GM21576 (cell line): ENCODE data around the gene ONECUT2.
A peak's percentile ranks its signal among the peaks of the same experiment; 100 is the strongest.
"Not testable (repeated sequence)": the region's sequence is repeated elsewhere in the genome, so short reads cannot be mapped to it uniquely, and the experiment has no call there.

Experiments
- ATAC-seq: cut with Tn5 transposase; IDR thresholded peaks from one replicate; pipeline ENCODE4 v1.9.1; 2021; ENCODE audit warnings: mild to moderate bottlenecking, moderate library complexity; ENCODE audit not compliant: unreplicated experiment

The ONECUT2 gene

DNA sequence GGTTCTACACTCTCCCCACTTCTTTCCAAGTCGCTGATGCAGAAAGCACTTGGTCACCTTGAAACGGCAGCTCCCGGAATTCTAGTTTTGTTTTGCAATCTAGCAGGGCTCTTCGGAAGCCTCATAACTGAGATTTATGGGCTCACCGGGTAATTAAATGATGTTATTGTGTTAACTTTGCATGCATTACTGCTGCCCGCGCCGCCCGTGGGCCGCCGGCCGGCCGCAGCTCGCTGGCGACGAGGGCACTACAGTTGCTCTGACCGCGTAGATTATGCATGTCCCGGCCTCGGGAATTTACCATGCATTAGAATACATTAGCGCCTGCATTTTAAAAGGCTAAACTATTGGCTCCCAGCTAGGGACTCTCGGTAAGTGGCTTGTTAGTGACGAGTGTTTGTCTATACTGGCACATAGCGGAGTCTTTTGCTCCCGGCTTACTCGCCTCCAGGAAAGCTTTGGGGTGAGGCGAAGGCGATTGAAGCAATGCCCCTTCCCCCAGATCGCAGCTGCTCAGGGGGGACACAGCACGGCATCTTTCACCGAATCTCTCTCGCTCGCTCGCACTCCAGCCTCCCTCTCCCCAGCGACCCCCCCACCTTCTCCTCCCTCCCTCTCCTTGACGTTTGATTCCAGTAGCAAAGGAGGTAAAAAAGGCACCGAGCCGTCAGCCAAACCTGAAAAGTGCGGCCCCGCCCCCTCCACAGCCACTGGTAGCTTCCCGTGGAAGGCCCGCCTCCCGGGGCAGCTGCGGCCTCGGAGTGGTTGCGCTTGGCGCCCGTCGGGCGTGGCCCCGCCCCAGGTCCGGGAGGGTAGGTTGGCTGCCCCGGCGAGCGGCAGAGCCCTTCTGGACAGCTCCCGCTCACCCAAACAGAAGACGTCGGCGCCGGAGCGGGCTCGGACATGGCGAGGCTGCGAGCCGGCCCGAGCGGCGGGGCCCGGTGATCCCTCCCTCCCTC is at the start of gene ONECUT2:
Gene ONECUT2, plus strand, starts transcription at position 839 of the 959 bp plus-strand sequence. CDS start 343 bp downstream, outside the sequence.
- ATAC-seq = peak; percentile 73

DNA sequence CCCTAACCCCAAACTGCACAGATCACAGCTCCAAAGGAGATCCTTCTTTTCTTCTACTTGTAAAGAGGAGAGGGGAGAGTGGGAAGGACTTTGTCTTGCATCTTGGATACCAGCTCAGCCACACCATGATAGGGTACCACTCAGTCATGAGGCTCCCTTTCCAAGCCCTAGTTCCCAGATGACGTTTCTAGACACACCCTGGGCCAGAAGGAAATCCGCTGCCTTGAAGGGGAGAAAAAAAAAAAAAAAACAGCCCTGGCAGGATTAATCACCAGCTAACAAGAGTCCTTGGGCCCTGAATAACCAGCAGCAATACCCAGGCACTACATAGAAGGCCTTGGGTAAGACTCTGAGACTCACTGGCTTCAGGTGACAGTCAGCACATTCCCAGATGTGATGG is 45.9 kb upstream of the ONECUT2 start:
- ATAC-seq = no peak

DNA sequence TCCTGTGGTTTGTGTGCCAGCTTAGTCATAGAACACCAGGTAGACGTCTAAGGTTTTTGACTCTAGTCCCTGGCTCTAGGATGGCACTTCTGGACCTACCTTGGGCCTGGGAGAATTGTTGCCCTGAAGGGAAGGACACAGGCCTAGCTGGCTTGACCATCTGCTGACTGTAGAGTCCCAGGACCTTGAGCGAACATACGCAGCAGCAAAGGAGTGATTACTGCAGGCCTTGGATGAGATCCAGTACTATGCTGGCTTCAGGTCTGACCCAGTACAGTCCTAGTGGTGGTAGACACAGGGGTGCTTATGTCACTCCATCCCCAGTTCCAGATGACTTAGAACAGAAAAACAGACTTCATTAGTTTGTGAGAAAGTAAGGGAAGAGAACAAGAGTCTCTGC is 45.1 kb upstream of the ONECUT2 start:
- ATAC-seq = no peak

DNA sequence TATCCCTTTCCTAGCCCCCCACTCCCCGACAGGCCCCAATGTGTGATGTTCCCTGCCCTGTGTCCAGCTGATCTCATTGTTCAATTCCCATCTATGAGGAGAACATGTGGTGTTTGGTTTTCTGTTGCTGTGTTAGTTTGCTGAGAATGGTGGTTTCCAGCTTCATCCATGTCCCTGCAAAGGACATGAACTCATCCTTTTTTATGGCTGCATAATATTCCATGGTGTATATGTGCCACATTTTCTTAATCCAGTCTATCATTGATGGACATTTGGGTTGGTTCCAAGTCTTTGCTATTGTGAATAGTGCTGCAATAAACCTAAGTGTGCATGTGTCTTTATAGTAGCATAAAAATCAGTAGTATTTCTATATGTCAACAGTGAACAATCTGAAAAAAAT is 40.4 kb upstream of the ONECUT2 start:
- ATAC-seq = not testable (repeated sequence)

DNA sequence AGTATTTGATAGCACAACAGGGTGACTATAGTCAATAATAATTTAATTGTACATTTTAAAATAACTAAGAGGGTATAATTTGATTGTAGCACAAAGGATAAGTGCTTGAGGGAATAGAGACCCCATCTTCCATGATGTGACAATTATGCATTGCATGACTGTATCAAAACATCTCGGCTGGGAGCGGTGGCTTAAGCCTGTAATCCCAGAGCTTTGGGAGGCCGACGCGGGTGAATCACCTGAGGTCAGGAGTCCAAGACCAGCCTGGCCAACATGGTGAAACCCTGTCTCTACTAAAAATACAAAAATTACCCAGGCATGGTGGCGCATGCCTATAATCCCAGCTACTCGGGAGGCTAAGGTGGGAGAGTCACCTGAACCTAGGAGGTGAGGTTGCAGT is 38.3 kb upstream of the ONECUT2 start:
- ATAC-seq = not testable (repeated sequence)

DNA sequence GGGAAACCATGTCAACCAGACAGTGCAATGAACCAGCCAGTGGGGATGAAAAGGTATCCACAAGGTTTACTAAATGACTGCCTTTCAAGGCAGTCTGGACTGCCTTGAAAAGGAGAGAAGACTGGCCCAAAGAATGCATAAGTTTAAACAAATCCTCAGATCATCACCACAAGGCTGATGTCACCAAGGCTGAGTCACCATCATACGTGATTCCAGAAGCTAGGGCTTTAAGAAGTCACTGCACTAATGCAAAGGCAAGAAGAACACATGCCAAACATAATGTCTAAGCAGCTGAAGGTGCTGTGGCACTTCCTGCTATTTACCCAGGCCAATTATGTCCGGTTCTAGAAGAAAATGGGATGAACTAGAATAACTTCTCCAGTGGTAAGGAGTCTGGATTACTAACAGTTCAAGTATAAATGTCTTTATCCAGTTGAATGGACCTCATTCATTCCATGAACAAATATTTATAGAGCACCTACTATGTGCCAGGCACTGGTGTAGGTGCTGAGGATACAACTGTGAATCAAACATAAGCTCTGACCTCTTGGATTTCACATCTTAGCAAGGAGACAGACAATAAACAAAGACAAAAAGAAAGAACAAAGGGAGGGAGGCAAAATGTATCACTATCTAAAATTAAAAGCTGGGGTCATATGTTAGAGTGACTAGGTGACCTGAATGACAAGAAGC is 37.6 kb upstream of the ONECUT2 start:
- no peak for ATAC-seq

DNA sequence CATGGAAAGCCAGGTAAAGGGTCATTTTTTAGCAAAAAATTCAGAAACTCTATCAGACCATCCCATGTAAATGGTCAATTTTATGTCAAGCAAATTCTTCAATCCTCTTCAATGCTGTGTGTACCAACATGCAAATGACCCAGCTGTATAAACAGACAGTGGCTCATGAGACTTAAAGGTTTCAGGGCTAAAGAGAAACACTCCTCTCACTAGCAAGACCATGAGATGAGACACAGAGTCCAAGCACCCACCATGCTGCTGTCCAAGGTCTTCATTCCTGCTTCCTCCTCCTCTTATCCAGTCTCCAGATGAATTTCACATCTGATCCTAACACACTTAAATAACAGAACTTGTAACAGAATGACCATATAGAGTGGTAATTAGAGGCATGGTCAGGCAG is 30.8 kb upstream of the ONECUT2 start:
- ATAC-seq = no peak

DNA sequence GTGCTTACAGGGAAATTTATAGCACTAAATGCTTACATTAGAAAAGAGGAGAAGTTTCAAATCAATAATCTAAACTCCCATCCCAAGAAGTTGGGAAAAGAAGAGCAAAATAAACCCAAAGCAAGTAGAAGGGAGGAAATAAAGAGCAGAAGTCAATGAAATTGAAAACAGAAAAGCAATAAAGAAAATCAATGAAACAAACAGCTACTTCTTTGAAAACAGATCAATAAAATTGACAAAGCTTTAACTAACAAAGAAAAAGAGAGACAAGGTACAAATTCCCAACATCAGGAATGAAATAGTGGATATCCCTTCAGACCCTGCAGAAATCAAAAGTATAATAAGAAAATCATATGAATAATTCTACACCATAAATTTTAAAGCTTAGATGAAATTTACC is 25.5 kb upstream of the ONECUT2 start:
- no peak for ATAC-seq

DNA sequence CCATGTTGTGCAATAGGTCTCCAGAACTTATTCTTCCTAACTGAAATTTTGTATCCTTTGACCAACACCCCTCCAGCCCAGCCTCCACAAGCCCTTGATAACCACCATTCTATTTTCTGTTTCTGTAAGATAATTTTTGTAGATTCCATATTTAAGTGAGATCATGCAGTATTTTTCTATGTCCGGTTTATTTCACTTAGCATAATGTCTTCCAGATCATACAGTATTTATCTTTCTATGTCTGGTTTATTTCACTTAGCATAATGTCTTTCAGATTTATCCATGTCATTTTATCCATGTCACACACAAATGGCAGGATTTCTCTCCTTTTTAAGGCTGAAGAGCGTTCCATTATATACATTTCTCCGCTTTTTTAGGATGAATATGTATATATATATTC is 24.4 kb upstream of the ONECUT2 start:
- ATAC-seq = no peak

DNA sequence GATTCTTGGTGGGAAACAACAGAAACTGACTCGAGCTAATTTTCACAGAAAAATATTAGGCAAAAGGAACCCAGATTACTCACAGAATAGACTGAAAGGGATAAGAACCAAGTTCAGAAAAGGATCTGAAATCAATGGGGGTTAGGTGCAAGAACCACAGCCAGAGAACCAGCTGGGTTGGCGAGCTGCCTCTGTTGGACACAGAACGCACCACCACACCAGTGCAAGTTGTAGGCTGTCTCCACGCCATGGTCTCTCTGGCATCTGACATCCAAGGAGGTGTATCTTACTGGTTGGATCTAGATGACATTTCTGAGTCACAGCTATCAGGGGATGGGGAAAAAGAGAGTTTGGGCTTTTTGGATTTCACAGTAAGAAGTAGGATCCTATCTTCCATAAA is 18.6 kb upstream of the ONECUT2 start:
- no peak for ATAC-seq

DNA sequence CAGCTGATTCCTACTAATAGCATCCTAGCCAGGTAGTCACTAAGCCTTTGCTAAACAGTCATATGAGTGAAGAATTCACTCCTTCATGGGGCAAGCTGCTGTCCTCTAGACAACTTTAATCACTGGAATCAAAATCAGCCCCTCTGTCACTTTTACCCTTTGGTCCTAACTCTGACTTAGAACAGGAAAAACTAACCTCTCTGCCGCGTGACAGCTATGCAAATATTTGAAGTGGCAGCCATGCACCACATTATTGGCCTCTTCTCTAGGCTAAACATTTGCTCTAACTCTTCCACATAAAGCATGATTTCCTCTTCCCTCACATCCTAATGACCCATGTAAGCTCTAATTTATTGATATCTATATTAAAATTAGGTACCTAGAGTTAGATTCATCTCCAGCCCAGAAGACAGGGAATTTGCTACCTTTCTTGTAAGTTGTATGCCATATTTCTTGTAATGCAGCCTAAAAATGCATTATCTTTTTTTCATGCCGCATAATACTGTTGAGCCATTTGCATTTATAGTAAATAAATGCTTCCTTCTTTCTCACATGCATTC is 12.8 kb upstream of the ONECUT2 start:
- no peak for ATAC-seq

DNA sequence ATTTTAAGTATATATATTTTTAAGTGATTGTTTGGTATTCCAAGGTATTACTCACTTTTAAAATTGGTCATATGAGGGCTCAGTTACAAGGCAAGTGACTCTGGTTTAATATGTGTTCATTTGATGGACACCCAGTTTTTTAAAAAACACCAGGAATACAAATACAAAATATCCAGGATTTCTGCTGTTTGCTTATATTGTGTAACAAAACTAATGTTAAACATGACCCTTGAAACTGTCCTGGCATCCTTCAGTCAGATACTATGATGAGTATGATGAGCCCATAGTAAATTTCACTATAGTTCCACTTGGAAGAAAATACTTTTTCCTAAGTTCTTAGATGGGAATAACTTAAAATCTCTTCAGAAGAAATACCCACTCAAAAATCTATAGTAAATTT is 11.4 kb upstream of the ONECUT2 start:
- no peak for ATAC-seq

DNA sequence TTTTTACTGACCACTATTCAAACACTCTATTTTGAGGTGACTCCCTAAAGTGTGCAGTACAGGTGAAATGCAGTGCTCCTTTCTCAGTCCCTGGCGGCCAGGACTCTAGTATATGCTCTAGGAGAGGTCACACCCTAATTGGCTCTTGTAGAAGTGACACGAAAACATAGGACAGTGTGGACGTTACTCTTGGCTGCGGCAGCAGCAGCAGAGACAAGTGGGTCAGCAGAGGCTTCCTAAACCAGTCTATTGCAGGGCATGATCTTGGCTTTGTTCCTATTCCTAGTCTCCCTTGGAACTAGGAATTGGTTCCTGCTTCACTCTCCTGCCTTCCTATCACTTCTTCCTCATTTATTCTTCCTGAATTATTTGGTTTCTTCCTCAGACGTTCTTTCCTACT is 10.1 kb upstream of the ONECUT2 start:
- ATAC-seq = no peak

DNA sequence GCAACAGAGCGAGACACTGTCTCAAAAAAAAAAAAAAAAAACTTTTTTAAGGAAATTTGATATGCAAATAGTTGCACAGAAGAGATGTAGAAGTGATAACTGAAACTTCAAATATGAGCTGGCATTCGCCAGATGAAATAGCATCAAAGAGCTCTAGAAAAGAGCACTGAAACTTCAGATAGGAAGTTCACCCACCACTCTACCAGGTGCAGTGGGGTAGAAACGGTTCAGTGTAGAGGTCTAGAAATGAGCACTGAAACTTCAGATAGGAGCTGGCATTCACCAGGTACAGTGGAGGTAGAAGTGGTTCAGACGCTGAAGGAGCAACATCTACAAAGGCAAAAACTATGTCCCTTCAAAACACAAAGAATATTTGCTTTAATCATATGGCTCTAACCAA is 9.0 kb upstream of the ONECUT2 start:
- ATAC-seq = peak; percentile 49

DNA sequence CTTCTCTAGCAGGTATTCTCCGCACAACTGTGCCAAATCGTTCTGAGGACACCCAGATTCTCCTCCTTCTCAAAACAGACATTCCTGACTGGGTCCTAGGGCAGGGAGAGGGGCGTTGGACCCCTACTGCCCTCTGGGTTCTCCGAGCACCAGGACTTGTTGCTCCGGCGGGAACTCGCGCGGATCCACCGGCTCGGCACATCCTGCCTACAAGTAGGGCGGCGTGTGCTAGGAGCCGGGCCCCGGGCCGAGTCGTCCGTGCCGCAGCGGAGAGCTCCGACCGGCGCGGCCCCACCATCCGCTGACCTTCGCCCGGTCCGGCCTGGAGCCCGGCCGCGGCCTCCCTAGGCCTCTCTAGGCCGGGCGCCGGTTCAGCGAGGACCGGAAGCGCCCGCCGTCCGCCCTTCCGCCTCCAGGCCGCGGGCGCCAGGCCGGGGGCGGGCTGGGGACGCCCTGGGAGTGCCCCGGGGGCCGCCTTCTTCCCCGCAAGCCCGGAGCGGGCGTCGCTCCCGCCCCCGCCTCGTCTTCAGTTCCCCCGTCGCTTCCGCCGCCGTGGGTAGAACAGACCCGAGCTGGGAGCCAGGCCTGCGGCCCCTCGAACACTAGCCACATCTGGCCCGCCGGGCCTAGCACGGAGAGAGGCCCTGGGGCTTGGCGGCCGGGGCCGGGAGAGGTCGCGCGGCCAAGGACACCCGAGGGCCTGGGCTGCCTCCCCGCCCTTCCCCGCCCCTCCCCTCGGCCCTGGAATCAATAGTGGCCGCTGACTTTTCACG is 7.6 kb upstream of the ONECUT2 start:
- ATAC-seq = no peak

DNA sequence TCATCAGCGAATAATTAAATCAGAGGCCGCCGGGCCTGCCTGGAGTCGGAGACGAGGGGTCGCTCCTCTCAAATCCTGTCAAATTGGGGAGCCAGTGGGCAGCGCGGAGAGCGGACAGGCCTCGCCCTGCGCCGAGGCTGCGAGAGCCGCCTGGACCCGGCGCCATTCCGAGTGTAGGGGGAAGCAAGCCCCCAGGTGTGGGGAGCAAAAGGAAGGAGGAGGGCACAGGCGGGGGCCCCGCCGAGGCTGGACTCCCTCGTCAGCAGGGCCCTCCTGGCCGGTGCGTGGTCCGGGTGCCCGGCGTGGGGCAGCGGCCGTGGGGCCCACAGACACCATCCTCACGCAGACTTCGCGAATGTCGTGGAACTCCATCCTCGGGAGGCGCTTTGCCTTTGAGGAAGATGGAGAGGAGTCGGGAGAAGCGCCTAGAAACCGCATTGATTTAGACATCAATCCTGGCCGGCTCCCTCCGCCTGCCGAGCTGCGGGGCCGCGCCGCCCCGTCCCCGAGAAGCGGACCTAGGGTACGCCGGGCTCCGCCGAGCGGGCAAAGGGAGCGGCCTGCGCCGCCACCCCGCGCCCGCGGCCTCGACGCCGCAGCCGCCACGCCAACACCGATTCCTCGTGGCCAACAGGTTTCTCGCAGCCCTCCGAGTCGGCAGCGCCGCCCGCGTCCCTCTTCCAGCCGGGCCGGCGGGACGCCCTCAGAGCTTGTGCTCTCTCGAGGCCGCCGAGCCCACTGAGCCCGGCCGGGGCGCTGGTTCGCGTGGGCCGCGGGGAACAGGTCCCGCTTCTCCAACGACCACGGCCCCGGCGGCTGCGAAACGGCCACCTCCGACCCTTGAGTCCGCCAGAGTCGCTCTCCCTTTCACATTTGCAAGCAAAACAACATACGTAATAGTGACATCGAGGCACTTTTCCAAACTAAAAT is 6.7 kb upstream of the ONECUT2 start:
- ATAC-seq = no peak

DNA sequence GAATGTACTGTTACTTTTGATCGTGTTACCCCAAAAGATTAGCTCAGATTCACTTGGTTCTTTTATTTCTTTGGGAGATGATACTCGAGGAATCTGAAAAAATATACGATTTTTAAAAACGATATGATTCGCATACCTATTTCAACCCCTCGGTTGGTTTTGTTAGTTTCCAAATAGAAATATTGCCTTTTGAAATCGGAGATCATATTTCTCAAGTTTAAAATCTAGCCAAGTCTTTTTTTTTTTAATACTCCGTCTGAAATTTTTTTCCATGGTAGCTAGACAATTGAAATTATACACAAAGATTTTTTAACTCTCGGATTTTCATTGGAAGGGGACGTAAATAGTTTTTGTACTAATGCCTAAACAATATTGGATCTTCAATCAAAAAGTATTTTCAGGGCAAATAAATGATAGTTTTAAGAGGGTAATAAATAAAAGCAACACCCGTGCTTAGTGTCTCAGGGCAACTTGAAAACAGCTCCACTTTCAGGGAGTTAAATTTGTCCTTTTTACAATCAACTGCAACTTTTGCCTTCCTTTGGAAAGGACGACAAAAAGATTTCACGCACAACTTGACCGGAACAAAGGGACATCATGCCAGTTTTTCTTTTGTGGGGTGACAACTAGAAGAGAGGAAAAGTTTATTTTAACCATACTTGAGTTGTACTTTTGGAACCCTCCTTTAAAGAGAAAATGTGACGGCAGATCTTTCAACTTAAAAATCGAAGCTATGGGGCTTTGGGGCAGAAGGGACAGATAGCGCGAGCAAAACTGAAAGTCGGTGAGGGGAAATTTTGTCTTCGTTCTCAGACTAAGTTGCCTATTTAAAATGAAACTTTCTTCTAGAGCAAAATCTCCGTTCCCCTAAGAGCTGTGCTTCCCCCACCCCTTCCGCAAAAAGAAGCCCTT is 5.8 kb upstream of the ONECUT2 start:
- ATAC-seq = no peak

DNA sequence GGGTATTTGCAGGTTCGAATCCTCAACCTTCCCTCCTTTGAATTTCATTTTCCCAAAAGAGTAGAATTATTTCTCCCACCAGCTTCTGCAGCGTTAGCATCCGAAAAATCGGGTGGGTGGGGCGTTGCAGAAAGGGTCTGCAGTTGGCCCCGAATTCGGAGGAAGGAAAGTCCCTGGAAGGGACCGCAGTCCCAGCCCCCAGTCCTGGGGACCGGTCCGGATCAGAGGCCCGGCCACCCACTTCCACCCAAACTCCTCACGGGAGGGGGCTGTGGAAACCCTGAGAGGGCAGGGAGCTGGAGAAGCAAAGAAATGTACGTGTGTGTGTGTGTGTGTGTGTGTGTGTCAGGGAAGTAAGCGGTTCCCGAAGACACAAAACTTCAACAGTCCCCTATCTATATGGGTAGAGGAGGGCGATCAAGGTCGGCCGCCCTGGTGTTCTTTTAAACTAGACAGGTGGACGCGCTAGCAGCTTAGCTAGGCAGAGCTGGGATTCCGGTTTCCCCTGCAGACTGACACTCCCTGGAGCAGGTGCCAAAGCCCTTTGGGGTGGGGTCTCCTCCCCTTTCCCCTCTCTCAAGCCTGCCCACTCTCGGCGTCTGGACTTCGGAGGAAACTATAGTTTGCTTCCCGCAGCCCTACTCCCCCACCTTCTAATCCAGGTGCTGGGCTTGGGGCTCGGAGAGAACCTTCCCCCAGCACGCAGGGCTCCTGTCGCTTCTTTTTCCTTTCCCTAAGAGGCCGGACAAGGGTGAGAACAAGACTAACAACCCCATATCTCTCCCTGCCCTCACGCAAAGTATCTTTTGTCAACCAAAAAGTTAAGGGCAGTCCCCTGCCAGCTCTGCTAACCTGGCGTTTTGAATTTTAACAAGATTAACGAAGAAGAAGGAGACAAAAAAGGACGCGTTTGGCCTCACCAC is 4.8 kb upstream of the ONECUT2 start:
- ATAC-seq = no peak
